Measurements from ENCODE around the gene MSANTD2. TPM values are rescaled to one million over a fixed set of nuclear protein-coding genes. Genes with fewer than 3 reads are reported as not detected.
A peak's percentile ranks its signal among the peaks of the same experiment; 100 is the strongest.

Gene MSANTD2
- total and polyA plus RNA-seq, 2 experiments from 2014 or later: 18.7 to 34.4 TPM

DNA sequence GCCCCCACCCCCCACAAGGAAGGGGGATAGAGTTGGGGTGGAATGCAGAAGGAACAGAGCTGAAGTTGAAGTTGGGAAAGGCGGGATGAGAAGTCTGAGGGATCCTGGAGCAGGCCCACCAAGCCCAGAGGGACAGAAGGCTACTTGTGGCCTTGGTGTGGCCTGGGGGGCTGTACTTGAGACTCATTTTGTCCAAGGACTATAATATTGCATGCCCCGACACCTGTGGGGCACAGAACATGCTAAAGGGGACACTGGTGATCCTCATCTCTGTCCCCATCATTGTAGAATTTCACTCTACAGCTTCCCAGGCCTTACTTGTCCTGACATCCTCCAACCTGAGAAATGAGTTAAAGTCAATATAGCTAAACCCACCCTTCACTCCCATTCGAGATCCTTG is 39.4 kb downstream of the MSANTD2 start:
- H3K4me3 ChIP-seq: peak overlapping the region; percentile 74; the same call in 1 of the 2 replicates
- TF ChIP-seq ZNF331 (CRISPR knock-in tag; IDR thresholded peaks at IDR 0.05; ENCODE audit: low read depth) (no peak), JUNB (IDR thresholded peaks at IDR 0.05; ENCODE audit: unreplicated experiment) (no peak)
- TF ChIP-seq, protein P1, sequence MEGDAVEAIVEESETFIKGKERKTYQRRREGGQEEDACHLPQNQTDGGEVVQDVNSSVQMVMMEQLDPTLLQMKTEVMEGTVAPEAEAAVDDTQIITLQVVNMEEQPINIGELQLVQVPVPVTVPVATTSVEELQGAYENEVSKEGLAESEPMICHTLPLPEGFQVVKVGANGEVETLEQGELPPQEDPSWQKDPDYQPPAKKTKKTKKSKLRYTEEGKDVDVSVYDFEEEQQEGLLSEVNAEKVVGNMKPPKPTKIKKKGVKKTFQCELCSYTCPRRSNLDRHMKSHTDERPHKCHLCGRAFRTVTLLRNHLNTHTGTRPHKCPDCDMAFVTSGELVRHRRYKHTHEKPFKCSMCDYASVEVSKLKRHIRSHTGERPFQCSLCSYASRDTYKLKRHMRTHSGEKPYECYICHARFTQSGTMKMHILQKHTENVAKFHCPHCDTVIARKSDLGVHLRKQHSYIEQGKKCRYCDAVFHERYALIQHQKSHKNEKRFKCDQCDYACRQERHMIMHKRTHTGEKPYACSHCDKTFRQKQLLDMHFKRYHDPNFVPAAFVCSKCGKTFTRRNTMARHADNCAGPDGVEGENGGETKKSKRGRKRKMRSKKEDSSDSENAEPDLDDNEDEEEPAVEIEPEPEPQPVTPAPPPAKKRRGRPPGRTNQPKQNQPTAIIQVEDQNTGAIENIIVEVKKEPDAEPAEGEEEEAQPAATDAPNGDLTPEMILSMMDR (conservative IDR thresholded peaks at IDR 0.05; ENCODE audit: low read depth in 2 of 2): no peak
- TF ChIP-seq, protein P2, sequence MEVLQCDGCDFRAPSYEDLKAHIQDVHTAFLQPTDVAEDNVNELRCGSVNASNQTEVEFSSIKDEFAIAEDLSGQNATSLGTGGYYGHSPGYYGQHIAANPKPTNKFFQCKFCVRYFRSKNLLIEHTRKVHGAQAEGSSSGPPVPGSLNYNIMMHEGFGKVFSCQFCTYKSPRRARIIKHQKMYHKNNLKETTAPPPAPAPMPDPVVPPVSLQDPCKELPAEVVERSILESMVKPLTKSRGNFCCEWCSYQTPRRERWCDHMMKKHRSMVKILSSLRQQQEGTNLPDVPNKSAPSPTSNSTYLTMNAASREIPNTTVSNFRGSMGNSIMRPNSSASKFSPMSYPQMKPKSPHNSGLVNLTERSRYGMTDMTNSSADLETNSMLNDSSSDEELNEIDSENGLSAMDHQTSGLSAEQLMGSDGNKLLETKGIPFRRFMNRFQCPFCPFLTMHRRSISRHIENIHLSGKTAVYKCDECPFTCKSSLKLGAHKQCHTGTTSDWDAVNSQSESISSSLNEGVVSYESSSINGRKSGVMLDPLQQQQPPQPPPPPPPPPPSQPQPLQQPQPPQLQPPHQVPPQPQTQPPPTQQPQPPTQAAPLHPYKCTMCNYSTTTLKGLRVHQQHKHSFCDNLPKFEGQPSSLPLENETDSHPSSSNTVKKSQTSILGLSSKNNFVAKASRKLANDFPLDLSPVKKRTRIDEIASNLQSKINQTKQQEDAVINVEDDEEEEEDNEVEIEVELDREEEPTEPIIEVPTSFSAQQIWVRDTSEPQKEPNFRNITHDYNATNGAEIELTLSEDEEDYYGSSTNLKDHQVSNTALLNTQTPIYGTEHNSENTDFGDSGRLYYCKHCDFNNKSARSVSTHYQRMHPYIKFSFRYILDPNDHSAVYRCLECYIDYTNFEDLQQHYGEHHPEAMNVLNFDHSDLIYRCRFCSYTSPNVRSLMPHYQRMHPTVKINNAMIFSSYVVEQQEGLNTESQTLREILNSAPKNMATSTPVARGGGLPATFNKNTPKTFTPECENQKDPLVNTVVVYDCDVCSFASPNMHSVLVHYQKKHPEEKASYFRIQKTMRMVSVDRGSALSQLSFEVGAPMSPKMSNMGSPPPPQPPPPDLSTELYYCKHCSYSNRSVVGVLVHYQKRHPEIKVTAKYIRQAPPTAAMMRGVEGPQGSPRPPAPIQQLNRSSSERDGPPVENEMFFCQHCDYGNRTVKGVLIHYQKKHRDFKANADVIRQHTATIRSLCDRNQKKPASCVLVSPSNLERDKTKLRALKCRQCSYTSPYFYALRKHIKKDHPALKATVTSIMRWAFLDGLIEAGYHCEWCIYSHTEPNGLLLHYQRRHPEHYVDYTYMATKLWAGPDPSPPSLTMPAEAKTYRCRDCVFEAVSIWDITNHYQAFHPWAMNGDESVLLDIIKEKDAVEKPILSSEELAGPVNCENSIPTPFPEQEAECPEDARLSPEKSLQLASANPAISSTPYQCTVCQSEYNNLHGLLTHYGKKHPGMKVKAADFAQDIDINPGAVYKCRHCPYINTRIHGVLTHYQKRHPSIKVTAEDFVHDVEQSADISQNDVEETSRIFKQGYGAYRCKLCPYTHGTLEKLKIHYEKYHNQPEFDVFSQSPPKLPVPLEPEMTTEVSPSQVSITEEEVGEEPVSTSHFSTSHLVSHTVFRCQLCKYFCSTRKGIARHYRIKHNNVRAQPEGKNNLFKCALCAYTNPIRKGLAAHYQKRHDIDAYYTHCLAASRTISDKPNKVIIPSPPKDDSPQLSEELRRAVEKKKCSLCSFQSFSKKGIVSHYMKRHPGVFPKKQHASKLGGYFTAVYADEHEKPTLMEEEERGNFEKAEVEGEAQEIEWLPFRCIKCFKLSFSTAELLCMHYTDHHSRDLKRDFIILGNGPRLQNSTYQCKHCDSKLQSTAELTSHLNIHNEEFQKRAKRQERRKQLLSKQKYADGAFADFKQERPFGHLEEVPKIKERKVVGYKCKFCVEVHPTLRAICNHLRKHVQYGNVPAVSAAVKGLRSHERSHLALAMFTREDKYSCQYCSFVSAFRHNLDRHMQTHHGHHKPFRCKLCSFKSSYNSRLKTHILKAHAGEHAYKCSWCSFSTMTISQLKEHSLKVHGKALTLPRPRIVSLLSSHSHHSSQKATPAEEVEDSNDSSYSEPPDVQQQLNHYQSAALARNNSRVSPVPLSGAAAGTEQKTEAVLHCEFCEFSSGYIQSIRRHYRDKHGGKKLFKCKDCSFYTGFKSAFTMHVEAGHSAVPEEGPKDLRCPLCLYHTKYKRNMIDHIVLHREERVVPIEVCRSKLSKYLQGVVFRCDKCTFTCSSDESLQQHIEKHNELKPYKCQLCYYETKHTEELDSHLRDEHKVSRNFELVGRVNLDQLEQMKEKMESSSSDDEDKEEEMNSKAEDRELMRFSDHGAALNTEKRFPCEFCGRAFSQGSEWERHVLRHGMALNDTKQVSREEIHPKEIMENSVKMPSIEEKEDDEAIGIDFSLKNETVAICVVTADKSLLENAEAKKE (CRISPR knock-in tag; IDR thresholded peaks at IDR 0.05): no peak
- H3K79me2 ChIP-seq (replicated peaks; ENCODE audit: insufficient read depth): no peaks in the 10 kb centered on the region
- peak overlapping the region; percentile 96 for H3K4me2 ChIP-seq
- H3K27ac Mint-ChIP-seq: no peak overlapping the region
- H3K4me1 Mint-ChIP-seq: peaks cover 53% of the 10 kb centered on the region
- peaks cover 23% of the 10 kb centered on the region for H4K20me1 ChIP-seq (replicated peaks; ENCODE audit: insufficient read depth)
- no peak overlapping the region for H2AFZ ChIP-seq
- H3K27me3 Mint-ChIP-seq (ENCODE audit: insufficient read depth, low read depth, poor library complexity): peaks cover 72% of the 10 kb centered on the region
- no peak overlapping the region for H3K27ac ChIP-seq (ENCODE audit: low read depth)
- H3K36me3 Mint-ChIP-seq (ENCODE audit: low read depth): peaks cover 9% of the 10 kb centered on the region; the same call in 2 of the 3 replicates
- H3K27me3 ChIP-seq (ENCODE audit: insufficient read depth): peaks cover 73% of the 10 kb centered on the region
- peaks cover 57% of the 10 kb centered on the region for H3K4me1 ChIP-seq (ENCODE audit: insufficient read depth)
- H3K36me3 ChIP-seq (ENCODE audit: insufficient read depth): peaks cover 5% of the 10 kb centered on the region; the same call in 1 of the 2 replicates
- H3K9me3 Mint-ChIP-seq: no peaks in the 10 kb centered on the region; the same call in 1 of the 3 replicates
- no peak for DNase-seq (ENCODE audit: low spot score)
- H3K4me3 Mint-ChIP-seq: peak overlapping the region; percentile 65; the same call in 1 of the 3 replicates
- peaks cover 6% of the 10 kb centered on the region; the same call in 1 of the 2 replicates for H3F3A ChIP-seq (replicated peaks; ENCODE audit: low read depth)
- H3K9me2 ChIP-seq (ENCODE audit: insufficient read depth): no peaks in the 10 kb centered on the region
- ATAC-seq: no peak
